Measurements from ENCODE around the gene INSL6. TPM values are rescaled to one million over a fixed set of nuclear protein-coding genes. Genes with fewer than 3 reads are reported as not detected.
A peak's percentile ranks its signal among the peaks of the same experiment; 100 is the strongest.

INSL6 gene, protein sequence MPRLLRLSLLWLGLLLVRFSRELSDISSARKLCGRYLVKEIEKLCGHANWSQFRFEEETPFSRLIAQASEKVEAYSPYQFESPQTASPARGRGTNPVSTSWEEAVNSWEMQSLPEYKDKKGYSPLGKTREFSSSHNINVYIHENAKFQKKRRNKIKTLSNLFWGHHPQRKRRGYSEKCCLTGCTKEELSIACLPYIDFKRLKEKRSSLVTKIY
- 0.07 TPM in 1 of 2 replicates, not detected in the other for polyA plus RNA-seq (2013)

DNA sequence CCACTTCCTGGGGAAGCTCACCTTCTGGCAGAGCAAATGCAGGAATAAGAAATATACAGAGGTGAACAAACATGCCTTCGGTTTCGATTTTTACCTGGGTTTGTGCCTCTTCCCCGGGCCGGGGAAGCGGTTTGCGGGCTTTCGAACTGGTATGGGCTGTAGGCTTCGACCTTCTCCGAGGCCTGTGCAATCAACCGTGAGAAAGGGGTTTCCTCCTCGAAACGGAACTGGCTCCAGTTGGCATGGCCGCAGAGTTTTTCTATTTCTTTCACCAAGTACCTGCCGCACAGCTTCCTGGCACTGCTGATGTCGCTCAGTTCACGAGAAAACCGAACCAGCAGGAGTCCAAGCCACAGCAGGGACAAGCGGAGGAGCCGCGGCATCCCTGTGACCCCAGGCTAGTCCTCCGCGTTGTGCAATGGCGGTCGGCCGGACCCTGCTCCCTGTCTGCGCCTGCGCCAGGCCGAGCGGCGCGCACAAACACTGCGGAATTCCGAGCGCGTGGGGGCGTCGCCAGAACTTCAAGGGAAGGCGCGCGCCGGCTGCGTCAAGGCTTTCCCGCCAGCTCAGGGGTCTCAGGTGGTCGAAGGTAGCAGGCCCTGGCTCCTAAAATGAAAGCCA is at the start of gene INSL6:
TSS of gene INSL6 (minus strand) at position 420 of the 621 bp plus-strand sequence. CDS start at position 383, 37 bp downstream.
- Histone ChIP-seq H3K27me3 (ENCODE audit: insufficient read depth, low read length) (no peaks in the 10 kb centered on the region), H3K14ac (ENCODE audit: low read length) (no peak within 1 kb of the TSS), H3K4me1 (ENCODE audit: control insufficient read depth in 1 of 2, insufficient read depth in 2 of 2, low read length in 2 of 2) (no peaks in the 10 kb centered on the region), H3K79me1 (ENCODE audit: low read length) (no peaks in the 10 kb centered on the region), H3K4me2 (ENCODE audit: low read length) (no peak within 1 kb of the TSS), H3K23ac (ENCODE audit: low read length) (no peak within 1 kb of the TSS), H2BK5ac (ENCODE audit: low read depth, low read length, poor library complexity) (no peak within 1 kb of the TSS), H3K9ac (ENCODE audit: low read length) (no peak within 1 kb of the TSS), H3K4ac (ENCODE audit: low read depth, low read length) (no peak within 1 kb of the TSS), H2BK12ac (ENCODE audit: low read length) (no peak within 1 kb of the TSS), H2AFZ (ENCODE audit: insufficient read depth, low read length, poor library complexity) (no peak within 1 kb of the TSS), H3K27ac (ENCODE audit: low read depth, low read length) (no peak within 1 kb of the TSS), H2AK5ac (ENCODE audit: low read length) (no peak within 1 kb of the TSS), H3K4me3 (ENCODE audit: low read depth, low read length) (no peak within 1 kb of the TSS), H4K91ac (ENCODE audit: low read depth, low read length) (no peak within 1 kb of the TSS), H4K8ac (ENCODE audit: low read depth, low read length) (no peak within 1 kb of the TSS), H4K12ac (ENCODE audit: low read depth, low read length) (no peak within 1 kb of the TSS), H3K36me3 (ENCODE audit: control insufficient read depth in 1 of 2, insufficient read depth in 2 of 2, low read length in 2 of 2) (no peaks in the 10 kb centered on the region), H3K18ac (ENCODE audit: low read length) (no peak within 1 kb of the TSS), H2BK120ac (ENCODE audit: insufficient read depth, low read length, poor library complexity) (no peak within 1 kb of the TSS), H3K79me2 (ENCODE audit: control insufficient read depth, insufficient read depth, low read length, poor library complexity) (no peaks in the 10 kb centered on the region), H3K9me3 (ENCODE audit: insufficient read depth, low read depth, low read length) (no peaks in the 10 kb centered on the region)
- peak; percentile 37 to 75 for DNase-seq
- no CpG with 5 or more reads among the region's 44 CpGs for WGBS (ENCODE audit: extremely low coverage, insufficient coverage, insufficient read length)

DNA sequence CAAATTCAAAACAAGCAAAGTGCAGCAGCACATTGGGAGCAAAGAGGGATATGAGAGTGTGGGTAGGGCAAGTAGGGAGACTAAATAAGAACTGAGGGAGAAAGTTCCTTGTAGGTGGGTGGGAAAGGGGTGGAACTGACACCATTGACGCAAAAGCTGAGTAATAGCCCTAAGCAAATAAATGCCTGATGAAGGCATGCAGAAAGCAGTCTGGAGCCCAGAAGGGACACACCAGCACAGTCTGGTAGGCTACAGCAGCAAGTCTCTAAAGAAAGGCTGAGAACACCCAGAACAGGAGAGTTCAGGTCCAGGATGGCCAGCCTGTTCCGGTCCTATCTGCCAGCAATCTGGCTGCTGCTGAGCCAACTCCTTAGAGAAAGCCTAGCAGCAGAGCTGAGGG is 45.8 kb upstream of the INSL6 start, which contains the start of gene INSL4:
TSS of gene INSL4 (plus strand) at position 208 of the 400 bp plus-strand sequence. CDS start at position 313, 105 bp downstream.
- Histone ChIP-seq H3K14ac (ENCODE audit: low read length) (no peak within 1 kb of the TSS), H3K18ac (ENCODE audit: low read length) (no peak within 1 kb of the TSS), H3K79me1 (ENCODE audit: low read length) (no peaks in the 10 kb centered on the region), H3K4ac (ENCODE audit: low read depth, low read length) (no peak within 1 kb of the TSS), H3K27ac (ENCODE audit: low read depth, low read length) (peak within 1 kb of the TSS; percentile 33), H2AFZ (ENCODE audit: insufficient read depth, low read length, poor library complexity) (no peak within 1 kb of the TSS), H3K4me2 (ENCODE audit: low read length) (no peak within 1 kb of the TSS), H3K9ac (ENCODE audit: low read length) (no peak within 1 kb of the TSS), H4K91ac (ENCODE audit: low read depth, low read length) (no peak within 1 kb of the TSS), H2AK5ac (ENCODE audit: low read length) (no peak within 1 kb of the TSS), H3K27me3 (ENCODE audit: insufficient read depth, low read length) (no peaks in the 10 kb centered on the region), H3K36me3 (ENCODE audit: control insufficient read depth in 1 of 2, insufficient read depth in 2 of 2, low read length in 2 of 2) (no peaks in the 10 kb centered on the region), H3K9me3 (ENCODE audit: insufficient read depth, low read depth, low read length) (no peaks in the 10 kb centered on the region), H2BK5ac (ENCODE audit: low read depth, low read length, poor library complexity) (no peak within 1 kb of the TSS), H3K79me2 (ENCODE audit: control insufficient read depth, insufficient read depth, low read length, poor library complexity) (no peaks in the 10 kb centered on the region), H2BK120ac (ENCODE audit: insufficient read depth, low read length, poor library complexity) (no peak within 1 kb of the TSS), H4K12ac (ENCODE audit: low read depth, low read length) (no peak within 1 kb of the TSS), H3K4me1 (ENCODE audit: control insufficient read depth in 1 of 2, insufficient read depth in 2 of 2, low read length in 2 of 2) (peaks cover 0 to 3% of the 10 kb centered on the region in 2 experiments), H3K4me3 (ENCODE audit: low read depth, low read length) (no peak within 1 kb of the TSS), H4K8ac (ENCODE audit: low read depth, low read length) (no peak within 1 kb of the TSS), H2BK12ac (ENCODE audit: low read length) (no peak within 1 kb of the TSS), H3K23ac (ENCODE audit: low read length) (no peak within 1 kb of the TSS)
- no CpG with 5 or more reads among the region's 2 CpGs for WGBS (ENCODE audit: extremely low coverage, insufficient coverage, insufficient read length)
- peak; percentile 62 to 67 for DNase-seq

DNA sequence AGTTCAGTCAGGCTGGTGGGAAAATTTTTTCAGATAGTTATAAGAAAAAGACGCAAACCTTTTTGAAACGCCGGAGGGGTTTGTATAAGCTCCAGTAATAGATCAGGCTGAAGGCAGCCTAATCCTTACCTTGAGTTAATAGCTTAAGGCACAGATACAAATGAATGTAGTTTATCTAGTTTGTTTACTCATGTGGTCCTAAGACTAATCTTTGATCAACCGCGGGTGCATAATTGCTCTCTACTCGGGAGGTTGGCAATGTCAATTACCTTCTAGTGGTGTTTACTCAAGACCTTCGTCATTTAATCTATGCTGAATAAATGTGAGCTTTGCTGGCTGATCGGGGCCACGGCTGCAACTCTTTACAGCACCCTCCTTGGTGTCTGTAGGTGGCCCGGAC is 45.1 kb upstream of the INSL6 start:
- Histone ChIP-seq H3K4me2 (ENCODE audit: low read length) (no peak overlapping the region), H3K14ac (ENCODE audit: low read length) (no peak overlapping the region), H3K18ac (ENCODE audit: low read length) (no peak overlapping the region), H3K27ac (ENCODE audit: low read depth, low read length) (peak overlapping the region; percentile 33), H3K79me1 (ENCODE audit: low read length) (no peaks in the 10 kb centered on the region), H3K79me2 (ENCODE audit: control insufficient read depth, insufficient read depth, low read length, poor library complexity) (no peaks in the 10 kb centered on the region), H3K4me3 (ENCODE audit: low read depth, low read length) (no peak overlapping the region), H3K4ac (ENCODE audit: low read depth, low read length) (no peak overlapping the region), H4K91ac (ENCODE audit: low read depth, low read length) (no peak overlapping the region), H2BK120ac (ENCODE audit: insufficient read depth, low read length, poor library complexity) (no peak overlapping the region), H4K12ac (ENCODE audit: low read depth, low read length) (no peak overlapping the region), H3K23ac (ENCODE audit: low read length) (no peak overlapping the region), H3K9me3 (ENCODE audit: insufficient read depth, low read depth, low read length) (no peaks in the 10 kb centered on the region), H3K9ac (ENCODE audit: low read length) (no peak overlapping the region), H3K4me1 (ENCODE audit: control insufficient read depth in 1 of 2, insufficient read depth in 2 of 2, low read length in 2 of 2) (peaks cover 0 to 3% of the 10 kb centered on the region in 2 experiments), H2AFZ (ENCODE audit: insufficient read depth, low read length, poor library complexity) (no peak overlapping the region), H2BK5ac (ENCODE audit: low read depth, low read length, poor library complexity) (no peak overlapping the region), H2BK12ac (ENCODE audit: low read length) (no peak overlapping the region), H3K36me3 (ENCODE audit: control insufficient read depth in 1 of 2, insufficient read depth in 2 of 2, low read length in 2 of 2) (no peaks in the 10 kb centered on the region), H4K8ac (ENCODE audit: low read depth, low read length) (no peak overlapping the region), H3K27me3 (ENCODE audit: insufficient read depth, low read length) (no peaks in the 10 kb centered on the region), H2AK5ac (ENCODE audit: low read length) (no peak overlapping the region)
- WGBS (ENCODE audit: extremely low coverage, insufficient coverage, insufficient read length): no CpG with 5 or more reads among the region's 10 CpGs
- DNase-seq: peak; percentile 64 to 91

DNA sequence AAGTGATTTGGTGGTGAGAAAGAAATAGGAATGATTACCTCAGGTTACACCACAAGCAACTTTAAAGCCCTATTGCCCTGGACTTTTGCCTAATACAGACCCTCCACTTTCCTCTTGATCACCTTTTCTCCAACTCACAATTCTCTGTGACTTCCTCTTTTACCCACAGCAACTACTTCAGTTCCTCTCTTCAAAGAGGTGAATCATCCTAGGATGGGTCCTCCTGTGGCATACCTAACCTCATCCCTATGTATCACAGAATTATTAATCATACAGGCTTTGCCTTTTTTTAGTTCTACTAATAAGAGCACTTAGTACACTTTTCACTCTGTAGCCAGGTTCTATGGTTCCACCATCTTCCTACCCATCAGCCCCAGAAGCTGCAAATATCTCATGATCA is 19.6 kb upstream of the INSL6 start:
- H2BK120ac ChIP-seq (ENCODE audit: insufficient read depth, low read length, poor library complexity): no peak overlapping the region
- H3K79me2 ChIP-seq (ENCODE audit: control insufficient read depth, insufficient read depth, low read length, poor library complexity): no peaks in the 10 kb centered on the region
- H4K91ac ChIP-seq (ENCODE audit: low read depth, low read length): no peak overlapping the region

More for the DNA sequence above, 19.6 kb upstream of the INSL6 start:
- Histone ChIP-seq H3K27ac (ENCODE audit: low read depth, low read length) (no peak overlapping the region), H4K8ac (ENCODE audit: low read depth, low read length) (no peak overlapping the region), H3K9ac (ENCODE audit: low read length) (no peak overlapping the region), H3K79me1 (ENCODE audit: low read length) (no peaks in the 10 kb centered on the region), H3K27me3 (ENCODE audit: insufficient read depth, low read length) (no peaks in the 10 kb centered on the region), H3K4ac (ENCODE audit: low read depth, low read length) (no peak overlapping the region), H2AFZ (ENCODE audit: insufficient read depth, low read length, poor library complexity) (no peak overlapping the region), H3K4me3 (ENCODE audit: low read depth, low read length) (no peak overlapping the region), H3K18ac (ENCODE audit: low read length) (no peak overlapping the region), H3K4me1 (ENCODE audit: control insufficient read depth in 1 of 2, insufficient read depth in 2 of 2, low read length in 2 of 2) (no peaks in the 10 kb centered on the region), H4K12ac (ENCODE audit: low read depth, low read length) (no peak overlapping the region), H2AK5ac (ENCODE audit: low read length) (no peak overlapping the region), H3K36me3 (ENCODE audit: control insufficient read depth in 1 of 2, insufficient read depth in 2 of 2, low read length in 2 of 2) (no peaks in the 10 kb centered on the region), H2BK5ac (ENCODE audit: low read depth, low read length, poor library complexity) (no peak overlapping the region), H3K23ac (ENCODE audit: low read length) (no peak overlapping the region), H2BK12ac (ENCODE audit: low read length) (no peak overlapping the region), H3K14ac (ENCODE audit: low read length) (no peak overlapping the region), H3K4me2 (ENCODE audit: low read length) (no peak overlapping the region), H3K9me3 (ENCODE audit: insufficient read depth, low read depth, low read length) (no peaks in the 10 kb centered on the region)
- no peak for DNase-seq

Measured in trophoblast cell (in vitro differentiated cells and primary cell).